Hepatocyte (in vitro differentiated cells): Measurements from ENCODE around the gene BLTP3A. TPM values are rescaled to one million over a fixed set of nuclear protein-coding genes. Genes with fewer than 3 reads are reported as not detected.

ENCODE experiments used
- DNase-seq: peaks from one replicate; pipeline ENCODE4 v3.0.0-alpha.2; 2016; ENCODE audit warnings: low spot score
- H2AFZ ChIP-seq: fragments of 200-600 bp; sonication (generic); 2 replicates; pipeline ENCODE4 v1.6.0; 2016; ENCODE audit warnings: antibody characterized with exemption, mild to moderate bottlenecking
- H3K27ac ChIP-seq: fragments of 200-600 bp; sonication (generic); 2 replicates; pipeline ENCODE4 v1.5.1; 2016; ENCODE audit warnings: mild to moderate bottlenecking
- H3K27me3 ChIP-seq: fragments of 200-600 bp; sonication (generic); 2 replicates; pipeline ENCODE4 v1.6.1; 2016
- H3K36me3 ChIP-seq: fragments of 200-600 bp; sonication (generic); replicated peaks from 2 replicates; pipeline ENCODE4 v1.5.1; 2016; ENCODE audit warnings: low read depth; ENCODE audit not compliant: insufficient read depth
- H3K4me1 ChIP-seq: fragments of 200-600 bp; sonication (generic); 2 replicates; pipeline ENCODE4 v1.5.1; 2016; ENCODE audit warnings: mild to moderate bottlenecking, moderate library complexity; ENCODE audit not compliant: insufficient read depth
- H3K4me2 ChIP-seq: fragments of 200-600 bp; sonication (generic); 2 replicates; pipeline ENCODE4 v1.6.0; 2016
- H3K4me3 ChIP-seq: fragments of 200-600 bp; sonication (generic); 2 replicates; pipeline ENCODE4 v1.5.1; 2016; ENCODE audit warnings: mild to moderate bottlenecking
- H3K79me2 ChIP-seq: fragments of 200-600 bp; sonication (generic); 2 replicates; pipeline ENCODE4 v1.6.0; 2017; ENCODE audit warnings: mild to moderate bottlenecking
- H3K9me2 ChIP-seq: fragments of 200-600 bp; sonication (generic); replicated peaks from 2 replicates; pipeline ENCODE4 v1.6.0; 2017; ENCODE audit warnings: mild to moderate bottlenecking; ENCODE audit not compliant: insufficient read depth
- H3K9me3 ChIP-seq: fragments of 200-600 bp; sonication (generic); 2 replicates; pipeline ENCODE4 v1.5.1; 2016; ENCODE audit warnings: low read depth, mild to moderate bottlenecking
- H4K20me1 ChIP-seq: fragments of 200-600 bp; sonication (generic); 2 replicates; pipeline ENCODE4 v1.6.0; 2016; ENCODE audit warnings: mild to moderate bottlenecking; ENCODE audit not compliant: insufficient read depth, poor library complexity, severe bottlenecking
- CTCF ChIP-seq: fragments of 200-600 bp; sonication (generic); IDR thresholded peaks from 2 replicates; pipeline ENCODE4 v1.5.1; 2016; ENCODE audit warnings: antibody characterized with exemption, mild to moderate bottlenecking; ENCODE audit not compliant: poor library complexity
- EZH2 ChIP-seq: fragments of 200-600 bp; sonication (generic); IDR thresholded peaks from 2 replicates; pipeline ENCODE4 v1.6.1; 2016; ENCODE audit warnings: antibody characterized with exemption, mild to moderate bottlenecking, borderline replicate concordance
- EZH2phosphoT487 ChIP-seq: fragments of 200-600 bp; sonication (generic); IDR thresholded peaks from one replicate; pipeline ENCODE4 v1.6.1; 2018; ENCODE audit warnings: antibody characterized with exemption, mild to moderate bottlenecking, low read depth, moderate library complexity; ENCODE audit not compliant: unreplicated experiment, severe bottlenecking
- WGBS: methylation state at CpG from one replicate; pipeline ENCODE4 v1.1.6; 2016; ENCODE audit warnings: low lambda C conversion rate; ENCODE audit errors: missing lambda C conversion rate; 5-methylcytosine and 5-hydroxymethylcytosine counted together
- polyA plus RNA-seq: library from polyadenylated mRNA; unstranded; fragments of >200 nt; fragmentation: Nextera tagmentation; extraction: Ambion mirVana; gene quantifications from 2 replicates; pipeline ENCODE4 v1.2.1, GENCODE V29; 2016
- total RNA-seq: library from RNA; depleted of rRNA; stranded (reverse); fragments of >200 nt; gene quantifications from 2 replicates; pipeline ENCODE4 v1.2.3, GENCODE V29; 2014

BLTP3A gene
- total and polyA plus RNA-seq, 2 experiments from 2014 or later: 3.3 to 14.3 TPM

DNA sequence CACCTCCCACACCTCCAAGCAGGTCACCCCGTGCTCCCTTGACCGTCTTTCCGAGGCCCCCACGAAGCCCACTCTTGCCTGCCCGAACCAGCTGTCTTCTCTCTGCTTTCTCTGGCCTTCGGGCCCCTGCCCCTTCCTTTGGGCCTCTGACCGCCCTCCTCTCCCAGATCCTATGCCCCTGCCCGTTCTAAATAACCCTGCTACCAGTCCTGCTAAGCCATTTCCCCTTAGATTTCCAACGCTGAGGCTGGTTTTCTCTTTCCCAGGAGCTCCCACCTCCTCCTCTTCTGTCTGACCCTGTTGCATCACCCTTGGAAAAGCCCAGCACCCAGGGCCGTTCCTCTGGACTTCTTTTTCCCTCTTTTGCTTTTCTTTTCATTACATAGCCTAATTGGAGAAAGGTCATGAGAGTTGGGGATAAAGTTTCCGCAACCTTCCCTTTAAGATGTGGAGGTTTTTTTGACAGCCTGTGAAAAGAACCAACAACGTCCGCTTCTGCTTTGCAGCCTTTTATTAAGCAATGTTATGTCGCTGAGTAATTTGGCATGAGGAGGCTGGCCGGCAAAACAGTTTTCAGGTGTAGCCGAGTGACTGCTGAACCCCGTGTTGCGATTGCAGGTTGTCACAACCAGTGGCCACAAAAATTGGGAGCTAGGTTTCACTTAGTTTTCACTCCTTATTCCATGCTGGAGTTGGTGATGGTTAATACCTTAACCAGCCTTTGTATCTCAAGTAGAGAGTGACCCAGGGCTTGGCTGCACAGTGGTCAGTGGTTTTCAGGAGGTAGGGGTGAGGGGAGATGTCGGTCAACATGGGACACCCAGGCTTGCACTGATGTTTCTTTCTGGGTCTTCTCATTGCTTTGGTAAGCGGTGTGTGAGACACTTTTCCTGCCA, 970 bp downstream of the BLTP3A start:
- Histone ChIP-seq H3K36me3 (no peaks in the 10 kb centered on the region), H3K4me3 (peak overlapping the region; percentile 84), H4K20me1 (peaks cover 13% of the 10 kb centered on the region), H3K4me1 (peaks cover 5% of the 10 kb centered on the region), H3K79me2 (peaks cover 50% of the 10 kb centered on the region), H2AFZ (peak overlapping the region; percentile 35), H3K9me3 (no peaks in the 10 kb centered on the region), H3K27me3 (no peaks in the 10 kb centered on the region), H3K9me2 (no peaks in the 10 kb centered on the region), H3K4me2 (peak overlapping the region; percentile 84), H3K27ac (peak overlapping the region; percentile 98)
- WGBS: 14% methylated on average over 19 of the region's 20 CpGs
- peak; percentile 54 for DNase-seq
- no peak for TF ChIP-seq EZH2phosphoT487
- TF ChIP-seq EZH2: no peak
- no peak for TF ChIP-seq CTCF

- Histone ChIP-seq H3K36me3 (no peaks in the 10 kb centered on the region), H2AFZ (no peak overlapping the region), H3K27ac (no peak overlapping the region), H3K79me2 (peaks cover 60% of the 10 kb centered on the region), H3K9me2 (no peaks in the 10 kb centered on the region), H3K27me3 (no peaks in the 10 kb centered on the region), H3K4me2 (peak overlapping the region; percentile 84), H4K20me1 (peaks cover 13% of the 10 kb centered on the region), H3K4me1 (peaks cover 5% of the 10 kb centered on the region), H3K4me3 (no peak overlapping the region), H3K9me3 (no peaks in the 10 kb centered on the region)
- DNase-seq: no peak
- WGBS: 100% methylated on average over 6 of the region's 6 CpGs
- TF ChIP-seq CTCF: no peak
- no peak for TF ChIP-seq EZH2phosphoT487
- TF ChIP-seq EZH2: no peak
Measured at GRCh38 chr6:34793877-34794276, 2.0 kb downstream of the BLTP3A start.

- Histone ChIP-seq H3K27ac (peak overlapping the region; percentile 39), H3K4me2 (peak overlapping the region; percentile 26), H3K4me1 (peaks cover 5% of the 10 kb centered on the region)
Measured at GRCh38 chr6:34795836-34796425, 4.0 kb downstream of the BLTP3A start.

More at GRCh38 chr6:34795836-34796425, 4.0 kb downstream of the BLTP3A start:
- H3K27me3 ChIP-seq: no peaks in the 10 kb centered on the region
- DNase-seq: peak; percentile 33
- no peaks in the 10 kb centered on the region for H3K9me3 ChIP-seq
- WGBS: 64% methylated on average over 2 of the region's 2 CpGs
- no peaks in the 10 kb centered on the region for H3K36me3 ChIP-seq
- peaks cover 81% of the 10 kb centered on the region for H3K79me2 ChIP-seq
- no peak for TF ChIP-seq EZH2
- no peak for TF ChIP-seq EZH2phosphoT487
- TF ChIP-seq CTCF: no peak
- H3K4me3 ChIP-seq: no peak overlapping the region
- H4K20me1 ChIP-seq: peaks cover 13% of the 10 kb centered on the region
- no peak overlapping the region for H2AFZ ChIP-seq
- no peaks in the 10 kb centered on the region for H3K9me2 ChIP-seq
